Type B pancreatic cell (in vitro differentiated cells): ENCODE measurements around the gene CEP89. TPM values are rescaled to one million over a fixed set of nuclear protein-coding genes. Genes with fewer than 3 reads are reported as not detected.
"Not testable (repeated sequence)": the region's sequence is repeated elsewhere in the genome, so short reads cannot be mapped to it uniquely, and the experiment has no call there.

ENCODE experiments used
- DNase-seq: peaks from one replicate; pipeline ENCODE4 v3.0.0; 2021; ENCODE audit warnings: mixed read lengths; ENCODE audit not compliant: unreplicated experiment; ENCODE audit errors: extremely low spot score
- H3K27ac Mint-ChIP-seq: 2 replicates; pipeline ENCODE4 v1.8.0; 2021; ENCODE audit warnings: mild to moderate bottlenecking, mixed read lengths
- H3K27me3 Mint-ChIP-seq: 2 replicates; pipeline ENCODE4 v1.8.0; 2021; ENCODE audit warnings: mixed read lengths
- H3K36me3 Mint-ChIP-seq: 2 replicates; pipeline ENCODE4 v1.8.0; 2021; ENCODE audit warnings: mixed read lengths
- H3K4me1 Mint-ChIP-seq: one replicate; pipeline ENCODE4 v1.8.0; 2021; ENCODE audit warnings: mixed read lengths; ENCODE audit not compliant: unreplicated experiment
- H3K4me3 Mint-ChIP-seq: 2 replicates; pipeline ENCODE4 v1.8.0; 2021; ENCODE audit warnings: mild to moderate bottlenecking, mixed read lengths
- H3K9me3 Mint-ChIP-seq: 2 replicates; pipeline ENCODE4 v1.8.0; 2021; ENCODE audit warnings: mixed read lengths
- total RNA-seq: library from RNA; stranded (reverse); gene quantifications from 2 replicates; pipeline ENCODE4 v1.2.1, GENCODE V29; 2021; ENCODE audit warnings: low replicate concordance
- TF ChIP-seq, protein P1 (sequence below): fragments of 200-600 bp; sonication (generic); conservative IDR thresholded peaks from 2 replicates; pipeline ENCODE4 v1.5.0; 2021; ENCODE audit warnings: antibody characterized with exemption, mild to moderate bottlenecking

Gene CEP89
- total RNA-seq, 1 donor from 2014 or later: 37.7 TPM

DNA sequence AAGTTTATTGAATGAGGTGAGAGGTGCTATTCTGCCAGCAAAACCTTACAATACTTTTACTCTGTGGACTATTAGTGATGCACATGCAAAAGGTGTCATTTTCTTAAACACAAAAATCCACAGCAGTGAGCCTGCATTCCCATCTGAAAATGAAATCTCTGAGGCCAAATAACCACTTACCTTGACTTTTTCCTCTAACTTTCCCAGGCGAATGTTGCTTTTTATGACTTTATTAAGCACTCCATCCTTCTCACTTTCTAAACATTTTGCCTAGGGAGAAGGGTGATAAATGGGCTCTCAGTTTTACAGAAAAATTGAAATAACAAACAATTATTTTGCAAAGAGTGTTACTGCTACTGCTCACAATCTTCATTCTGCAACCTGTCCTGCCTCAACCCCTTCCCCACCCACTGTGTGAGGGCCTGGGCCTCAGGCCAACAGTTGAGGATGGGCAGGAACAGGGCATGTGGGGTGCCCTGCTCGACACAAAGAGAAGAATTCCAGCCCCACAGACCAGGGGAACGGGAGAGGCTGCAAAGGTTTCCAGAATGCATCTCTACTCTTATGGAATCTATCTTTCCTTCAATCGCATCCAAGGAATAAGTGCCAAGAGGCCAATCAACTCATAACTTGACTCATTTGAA, 84.1 kb downstream of the CEP89 start:
- H3K27ac Mint-ChIP-seq: no peak overlapping the region
- no peaks in the 10 kb centered on the region for H3K4me1 Mint-ChIP-seq
- peaks cover 17% of the 10 kb centered on the region for H3K36me3 Mint-ChIP-seq
- H3K4me3 Mint-ChIP-seq: no peak overlapping the region
- TF ChIP-seq, protein P1, sequence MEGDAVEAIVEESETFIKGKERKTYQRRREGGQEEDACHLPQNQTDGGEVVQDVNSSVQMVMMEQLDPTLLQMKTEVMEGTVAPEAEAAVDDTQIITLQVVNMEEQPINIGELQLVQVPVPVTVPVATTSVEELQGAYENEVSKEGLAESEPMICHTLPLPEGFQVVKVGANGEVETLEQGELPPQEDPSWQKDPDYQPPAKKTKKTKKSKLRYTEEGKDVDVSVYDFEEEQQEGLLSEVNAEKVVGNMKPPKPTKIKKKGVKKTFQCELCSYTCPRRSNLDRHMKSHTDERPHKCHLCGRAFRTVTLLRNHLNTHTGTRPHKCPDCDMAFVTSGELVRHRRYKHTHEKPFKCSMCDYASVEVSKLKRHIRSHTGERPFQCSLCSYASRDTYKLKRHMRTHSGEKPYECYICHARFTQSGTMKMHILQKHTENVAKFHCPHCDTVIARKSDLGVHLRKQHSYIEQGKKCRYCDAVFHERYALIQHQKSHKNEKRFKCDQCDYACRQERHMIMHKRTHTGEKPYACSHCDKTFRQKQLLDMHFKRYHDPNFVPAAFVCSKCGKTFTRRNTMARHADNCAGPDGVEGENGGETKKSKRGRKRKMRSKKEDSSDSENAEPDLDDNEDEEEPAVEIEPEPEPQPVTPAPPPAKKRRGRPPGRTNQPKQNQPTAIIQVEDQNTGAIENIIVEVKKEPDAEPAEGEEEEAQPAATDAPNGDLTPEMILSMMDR: no peak
- H3K9me3 Mint-ChIP-seq: peaks cover 10% of the 10 kb centered on the region
- no peak for DNase-seq
- no peaks in the 10 kb centered on the region for H3K27me3 Mint-ChIP-seq

DNA sequence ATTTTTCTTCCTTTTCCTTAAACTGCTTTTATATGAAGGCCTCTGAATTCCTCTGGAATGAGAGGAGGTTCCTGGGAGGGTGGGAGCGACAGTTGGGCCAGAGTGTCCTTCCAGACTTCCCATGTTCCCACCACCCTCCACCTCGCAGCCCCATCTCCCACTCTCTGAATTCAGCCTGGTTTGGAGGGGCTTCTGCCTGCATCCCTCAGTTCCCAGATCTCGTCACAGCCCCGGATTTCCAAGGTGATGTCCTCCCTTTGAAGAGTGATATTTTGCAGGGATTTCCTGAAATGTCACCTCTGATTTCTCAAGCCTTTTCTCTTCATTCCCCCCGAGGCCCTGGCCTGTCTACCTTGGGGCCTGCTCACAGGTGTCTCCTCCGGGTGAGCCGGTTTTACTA, 85.5 kb downstream of the CEP89 start:
- no peak overlapping the region for H3K4me3 Mint-ChIP-seq
- H3K27me3 Mint-ChIP-seq: no peaks in the 10 kb centered on the region
- H3K27ac Mint-ChIP-seq: no peak overlapping the region
- H3K4me1 Mint-ChIP-seq: no peaks in the 10 kb centered on the region
- DNase-seq: no peak
- peaks cover 1% of the 10 kb centered on the region for H3K9me3 Mint-ChIP-seq
- TF ChIP-seq, protein P1: no peak
- peaks cover 8% of the 10 kb centered on the region for H3K36me3 Mint-ChIP-seq

DNA sequence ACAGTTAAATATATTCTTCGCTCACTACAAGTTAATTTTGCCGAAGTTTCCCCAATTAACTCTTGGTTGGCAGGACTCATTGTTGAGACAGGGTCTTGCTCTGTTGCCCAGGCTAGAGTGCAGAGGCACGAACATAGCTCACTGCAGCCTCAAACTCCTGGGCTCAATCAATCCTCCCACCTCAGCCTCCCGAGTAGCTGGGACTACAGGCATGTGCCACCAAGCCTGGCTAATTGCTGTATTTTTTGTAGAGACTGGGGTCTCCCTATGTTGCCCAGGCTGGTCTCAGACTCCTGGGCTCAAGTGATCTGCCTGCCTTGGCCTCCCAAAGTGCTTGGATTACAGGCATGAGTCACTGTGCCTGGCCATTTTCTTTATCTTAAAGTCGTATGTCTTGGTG, 86.5 kb downstream of the CEP89 start:
- DNase-seq, H3K27ac Mint-ChIP-seq, H3K9me3 Mint-ChIP-seq, H3K27me3 Mint-ChIP-seq, H3K4me1 Mint-ChIP-seq, H3K4me3 Mint-ChIP-seq, H3K36me3 Mint-ChIP-seq: not testable (repeated sequence)

DNA sequence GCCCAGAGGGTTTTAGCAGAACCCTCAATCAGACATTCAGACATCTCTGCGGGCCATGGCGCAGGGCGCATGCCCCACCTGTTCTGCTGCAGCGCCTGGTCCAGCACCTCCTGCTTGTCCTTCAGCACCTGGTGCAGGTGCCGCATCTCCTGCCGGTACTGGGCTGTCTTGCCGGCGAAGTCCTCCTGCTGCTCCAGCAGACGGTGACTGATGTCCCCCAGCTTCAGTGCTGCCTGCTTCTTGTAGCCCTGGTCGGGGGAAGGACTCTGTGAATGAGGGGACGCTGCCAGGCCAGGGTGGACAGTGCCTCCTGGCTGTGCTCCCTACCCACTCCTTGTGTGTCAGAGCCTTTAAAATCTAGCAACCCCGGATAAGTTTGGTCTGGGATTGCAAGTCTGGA, 90.0 kb downstream of the CEP89 start:
- H3K27ac Mint-ChIP-seq: no peak overlapping the region
- no peaks in the 10 kb centered on the region for H3K27me3 Mint-ChIP-seq
- H3K36me3 Mint-ChIP-seq: peaks cover 6% of the 10 kb centered on the region
- no peaks in the 10 kb centered on the region for H3K4me1 Mint-ChIP-seq
- TF ChIP-seq, protein P1: no peak
- no peak overlapping the region for H3K4me3 Mint-ChIP-seq
- DNase-seq: no peak
- no peaks in the 10 kb centered on the region for H3K9me3 Mint-ChIP-seq

DNA sequence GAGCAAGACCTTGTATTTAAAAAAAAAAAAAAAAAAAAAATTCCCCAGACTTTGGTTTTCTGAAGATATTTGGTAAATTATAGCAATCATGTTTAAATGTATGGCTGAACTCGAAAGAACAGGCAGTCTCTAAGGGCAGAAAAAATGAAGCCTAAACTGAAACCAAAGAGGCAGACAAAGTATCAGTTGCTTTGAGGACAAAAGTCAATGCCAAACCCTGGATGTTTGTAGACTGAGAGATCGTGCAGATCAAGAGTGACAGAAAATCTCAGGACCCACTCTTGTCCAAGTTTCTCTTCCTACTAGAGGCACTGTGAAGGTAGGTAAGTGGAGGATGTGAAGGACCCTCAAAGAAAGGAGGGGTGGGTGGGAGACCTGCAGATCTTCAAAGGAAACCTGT, 91.1 kb downstream of the CEP89 start:
- no peak overlapping the region for H3K27ac Mint-ChIP-seq
- peaks cover 6% of the 10 kb centered on the region for H3K36me3 Mint-ChIP-seq
- no peaks in the 10 kb centered on the region for H3K4me1 Mint-ChIP-seq
- TF ChIP-seq, protein P1: no peak
- H3K27me3 Mint-ChIP-seq: no peaks in the 10 kb centered on the region
- no peak overlapping the region for H3K4me3 Mint-ChIP-seq
- DNase-seq: no peak
- H3K9me3 Mint-ChIP-seq: no peaks in the 10 kb centered on the region

DNA sequence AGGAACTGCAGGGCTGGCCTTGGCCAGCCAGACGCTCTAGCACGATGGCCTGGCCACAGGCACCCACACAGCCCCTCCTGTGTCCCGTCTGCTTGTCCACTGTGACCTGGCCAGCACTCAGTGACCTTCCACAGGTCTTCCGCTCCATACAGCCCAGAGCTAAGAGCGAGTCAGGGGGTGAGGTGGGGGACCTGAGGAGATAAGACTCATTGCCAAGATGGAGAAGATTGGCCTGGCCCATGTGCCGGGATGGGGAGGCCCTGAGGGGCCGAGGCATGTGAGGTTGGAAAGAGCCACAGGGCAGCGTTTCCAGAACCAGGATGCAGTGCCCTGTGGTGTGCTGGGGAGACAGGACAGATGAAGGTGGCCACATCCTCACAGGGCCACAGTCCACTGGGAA, 92.0 kb downstream of the CEP89 start:
- H3K27ac Mint-ChIP-seq: no peak overlapping the region
- no peak for DNase-seq
- TF ChIP-seq, protein P1: no peak
- no peak overlapping the region for H3K4me3 Mint-ChIP-seq
- no peaks in the 10 kb centered on the region for H3K9me3 Mint-ChIP-seq
- H3K27me3 Mint-ChIP-seq: no peaks in the 10 kb centered on the region
- peaks cover 6% of the 10 kb centered on the region for H3K36me3 Mint-ChIP-seq
- H3K4me1 Mint-ChIP-seq: no peaks in the 10 kb centered on the region
